H1 (cell line): ENCODE measurements around the gene HOXA6. TPM values are rescaled to one million over a fixed set of nuclear protein-coding genes. Genes with fewer than 3 reads are reported as not detected.

ENCODE experiments used
- BACH1 ChIP-seq: IDR thresholded peaks from 2 replicates; pipeline ENCODE4 v1.6.1; 2012; ENCODE audit warnings: low read length, improper control_type of control experiment
- BCL11A ChIP-seq, 2 experiments: IDR thresholded peaks; one replicate each; pipeline ENCODE4 v1.6.1; 2011; ENCODE audit warnings: low read depth in 2 of 2, low read length in 2 of 2, mild to moderate bottlenecking in 2 of 2
- CBX5 ChIP-seq: fragments of 300-800, 300-1000 bp; sonication (generic); IDR thresholded peaks from 2 replicates; pipeline ENCODE4 v1.7.1; 2016; ENCODE audit warnings: antibody characterized with exemption, low read length, low read depth
- CEBPB ChIP-seq: IDR thresholded peaks from 2 replicates; pipeline ENCODE4 v1.6.1; 2012; ENCODE audit warnings: low read depth, low read length
- CHD2 ChIP-seq: IDR thresholded peaks from 2 replicates; pipeline ENCODE4 v1.6.1; 2012; ENCODE audit warnings: low read length, improper control_type of control experiment
- CTBP2 ChIP-seq: IDR thresholded peaks from 2 replicates; pipeline ENCODE4 v1.7.0; 2011; ENCODE audit warnings: borderline replicate concordance, mild to moderate bottlenecking, moderate library complexity, mixed read lengths, low read length; ENCODE audit not compliant: insufficient read depth, insufficient read length
- EZH2 ChIP-seq: fragments of 200-600 bp; sonication (generic); IDR thresholded peaks from 2 replicates; pipeline ENCODE4 v1.7.1; 2012; ENCODE audit warnings: low read depth, mild to moderate bottlenecking, moderate library complexity, low read length, inconsistent platforms; ENCODE audit not compliant: severe bottlenecking
- GABPA ChIP-seq: IDR thresholded peaks from 2 replicates; pipeline ENCODE4 v1.6.1; 2011; ENCODE audit warnings: mild to moderate bottlenecking, low read length, moderate library complexity, borderline replicate concordance; ENCODE audit not compliant: insufficient read depth
- JUN ChIP-seq: IDR thresholded peaks from 2 replicates; pipeline ENCODE4 v1.6.1; 2011; ENCODE audit warnings: low read depth, mild to moderate bottlenecking, improper control_type of control experiment, low read length
- KDM5A ChIP-seq: fragments of 200-600 bp; IDR thresholded peaks from 2 replicates; pipeline ENCODE4 v1.7.1; 2012; ENCODE audit warnings: mild to moderate bottlenecking, low read length, inconsistent platforms, mixed read lengths
- MAFK ChIP-seq: IDR thresholded peaks from 2 replicates; pipeline ENCODE4 v1.6.1; 2012; ENCODE audit warnings: low read depth, mild to moderate bottlenecking, improper control_type of control experiment, low read length
- MAX ChIP-seq: IDR thresholded peaks from 2 replicates; pipeline ENCODE4 v1.6.1; 2012; ENCODE audit warnings: inconsistent platforms
- NANOG ChIP-seq: IDR thresholded peaks from 2 replicates; pipeline ENCODE4 v1.6.1; 2011; ENCODE audit warnings: low read length, low read depth, mild to moderate bottlenecking, inconsistent platforms; ENCODE audit not compliant: insufficient read depth, poor library complexity, severe bottlenecking
- NRF1 ChIP-seq: IDR thresholded peaks from 2 replicates; pipeline ENCODE4 v1.6.1; 2011; ENCODE audit warnings: mild to moderate bottlenecking, low read depth, low read length, improper control_type of control experiment
- PHF8 ChIP-seq: fragments of 200-600 bp; sonication (generic); conservative IDR thresholded peaks from 2 replicates; pipeline ENCODE4 v1.7.1; 2012; ENCODE audit warnings: low read depth, mild to moderate bottlenecking, inconsistent platforms, low read length, moderate library complexity
- POLR2AphosphoS5 ChIP-seq: IDR thresholded peaks from 2 replicates; pipeline ENCODE4 v1.6.1; 2011; ENCODE audit warnings: low read depth, low read length
- POU5F1 ChIP-seq: IDR thresholded peaks from 2 replicates; pipeline ENCODE4 v1.6.1; 2011; ENCODE audit warnings: low read depth, mild to moderate bottlenecking, low read length, moderate library complexity
- RBBP5 ChIP-seq: IDR thresholded peaks from 2 replicates; pipeline ENCODE4 v1.7.1; 2012; ENCODE audit warnings: low read depth, mild to moderate bottlenecking, inconsistent platforms, low read length, moderate library complexity, borderline replicate concordance
- RFX5 ChIP-seq: IDR thresholded peaks from 2 replicates; pipeline ENCODE4 v1.6.1; 2011; ENCODE audit warnings: low read depth, low read length, improper control_type of control experiment, borderline replicate concordance
- SAP30 ChIP-seq: fragments of 300-600 bp; sonication (generic); IDR thresholded peaks from 2 replicates; pipeline ENCODE4 v1.7.1; 2012; ENCODE audit warnings: low read length, moderate library complexity, mild to moderate bottlenecking, inconsistent platforms; ENCODE audit not compliant: insufficient read depth, insufficient replicate concordance
- SP4 ChIP-seq: IDR thresholded peaks from 2 replicates; pipeline ENCODE4 v1.6.1; 2012; ENCODE audit warnings: low read length, inconsistent platforms
- TCF12 ChIP-seq: IDR thresholded peaks from 2 replicates; pipeline ENCODE4 v1.6.1; 2011; ENCODE audit warnings: low read depth, mild to moderate bottlenecking, low read length
- TEAD4 ChIP-seq: IDR thresholded peaks from 2 replicates; pipeline ENCODE4 v1.6.1; 2012; ENCODE audit warnings: low read depth, low read length, inconsistent platforms, mixed read lengths
- USF2 ChIP-seq: IDR thresholded peaks from 2 replicates; pipeline ENCODE4 v1.6.1; 2011; ENCODE audit warnings: low read length, improper control_type of control experiment
- polyA plus RNA-seq, 7 experiments: library from polyadenylated mRNA; depleted of rRNA in 3 of 7; stranded (reverse) in 5 of 7; unstranded in 2 of 7; fragments of >200 nt in 5 of 7; fragments of 200-250 nt in 2 of 7; gene quantifications; 1 replicate in 5 of 7; 2 replicates in 1 of 7; 4 replicates in 1 of 7; pipeline versions ENCODE4 v1.2.1 to v1.2.3, GENCODE V29; 2011 to 2013; ENCODE audit warnings: missing spikeins in 2 of 7, mixed read lengths in 2 of 7
- total RNA-seq: library from RNA; stranded (reverse); fragmentation: NEBNext Ultra II Directional; extraction: Animal tissue kit (Norgen Biotek cat#: 25700); gene quantifications from 2 replicates; pipeline ENCODE4 v1.2.1, GENCODE V29; 2021

Gene HOXA6
- total and polyA plus RNA-seq, 2 of the 8 experiments (the other 6 are each of a cell fraction or from before 2014, with no cell fraction given): not detected

GRCh38 chr7:27150568-27151340, 3.2 kb upstream of the HOXA6 start (continued):
- TF ChIP-seq CEBPB (no peak), MAFK (no peak), CHD2 (no peak), TCF12 (peak; percentile 69; the same call in 1 of the 2 replicates), SAP30 (no peak), MAX (peak; percentile 23), GABPA (0 out of 2 replicates have a peak, but pooled peaks have one; percentile 17), EZH2 (peak; percentile 13), RFX5 (no peak), JUN (no peak), KDM5A (no peak), NRF1 (no peak), PHF8 (no peak), TEAD4 (no peak), CBX5 (no peak), BACH1 (no peak), CTBP2 (no peak), SP4 (no peak), POLR2AphosphoS5 (no peak), BCL11A (IDR thresholded peaks at IDR 0.05; ENCODE audit: low read depth in 2 of 2, low read length in 2 of 2) (no peak), USF2 (no peak), NANOG (peak; percentile 8), RBBP5 (no peak), POU5F1 (no peak)
